Spinal cord (tissue), 10 donors: ENCODE results near the gene TLE3. TPM values are rescaled to one million over a fixed set of nuclear protein-coding genes. Genes with fewer than 3 reads are reported as not detected.
A peak's percentile ranks its signal among the peaks of the same experiment; 100 is the strongest.

Experiments
- DNase-seq, 6 donors: peaks; one replicate each; pipeline versions ENCODE4 v3.0.0 to v3.0.0-alpha.2; 2013 to 2015; ENCODE audit warnings: low spot score in 6 of 6, low read depth in 4 of 6
- H3K27ac ChIP-seq: one replicate; pipeline ENCODE4 v1.5.1; 2013; ENCODE audit warnings: low read depth, low read length, control low read depth
- H3K27me3 ChIP-seq: one replicate; pipeline ENCODE4 v1.6.1; 2013; ENCODE audit warnings: low read length; ENCODE audit not compliant: control insufficient read depth, insufficient read depth
- H3K36me3 ChIP-seq: one replicate; pipeline ENCODE4 v1.6.1; 2013; ENCODE audit warnings: low read length; ENCODE audit not compliant: control insufficient read depth, insufficient read depth
- H3K4me1 ChIP-seq: one replicate; pipeline ENCODE4 v1.6.1; 2013; ENCODE audit warnings: low read length; ENCODE audit not compliant: control insufficient read depth, insufficient read depth
- H3K4me3 ChIP-seq: one replicate; pipeline ENCODE4 v1.5.1; 2013; ENCODE audit warnings: low read depth, low read length, control low read depth
- H3K9me3 ChIP-seq: one replicate; pipeline ENCODE4 v1.6.1; 2013; ENCODE audit warnings: low read length; ENCODE audit not compliant: control insufficient read depth, insufficient read depth
- WGBS: methylation state at CpG from one replicate; pipeline ENCODE4 v1.1.5; 2013; ENCODE audit warnings: missing lambda C conversion rate; ENCODE audit not compliant: insufficient coverage; 5-methylcytosine and 5-hydroxymethylcytosine counted together
- polyA plus RNA-seq, 2 donors: library from polyadenylated mRNA; unstranded; fragments of 120-200 nt; gene quantifications; one replicate each; pipeline ENCODE4 v1.2.1, GENCODE V29; 2013; ENCODE audit not compliant: insufficient read length in 2 of 2
- total RNA-seq, 2 donors: library from RNA; depleted of rRNA in 1 of 2; stranded (reverse); fragments of 120-200 nt in 1 of 2; fragments of >200 nt in 1 of 2; gene quantifications; one replicate each; pipeline versions ENCODE4 v1.2.3 to v1.2.4, GENCODE V29; 2013 to 2014
- donor health status: healthy.

The TLE3 gene
- total and polyA plus RNA-seq, 4 donors, result 24.7 to 48.7 (median 38.2) TPM

DNA sequence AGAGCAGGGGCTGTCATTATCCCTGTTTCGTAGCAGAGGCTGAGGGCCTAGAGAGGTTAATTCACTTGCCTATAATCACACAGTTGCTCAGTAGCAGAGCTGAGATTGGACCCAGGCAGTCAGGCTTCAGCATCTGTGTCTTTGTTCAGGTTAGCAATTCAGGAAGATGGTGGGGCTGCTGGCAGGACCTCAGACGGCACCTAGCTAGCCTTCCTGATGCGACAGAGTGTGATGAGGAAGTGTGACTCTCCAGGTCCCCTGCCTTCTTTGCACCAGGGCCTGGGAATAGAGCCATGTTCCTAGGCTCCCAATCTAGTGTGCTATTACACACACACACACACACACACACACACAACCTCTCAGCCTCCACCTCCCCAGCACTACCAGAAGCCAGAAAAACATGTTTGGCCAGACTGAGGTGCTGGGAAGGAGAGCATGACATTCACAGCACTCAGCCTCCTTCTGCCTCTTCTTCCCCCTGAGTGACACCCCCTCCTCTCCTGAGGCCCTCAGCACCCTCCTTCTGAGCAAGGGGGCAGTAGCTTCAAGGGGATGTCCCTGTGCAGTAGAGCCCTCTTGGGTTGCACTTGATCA, 88.9 kb downstream of the TLE3 start:
- no peak overlapping the region for H3K27ac ChIP-seq
- WGBS, result 80% methylated on average over 1 of the region's 3 CpGs
- H3K4me1 ChIP-seq, result no peaks in the 10 kb centered on the region
- H3K36me3 ChIP-seq, result no peaks in the 10 kb centered on the region
- no peaks in the 10 kb centered on the region for H3K9me3 ChIP-seq
- H3K4me3 ChIP-seq, result no peak overlapping the region
- H3K27me3 ChIP-seq, result no peaks in the 10 kb centered on the region
- no peak for DNase-seq

- no peaks in the 10 kb centered on the region for H3K9me3 ChIP-seq
- H3K4me3 ChIP-seq, result no peak overlapping the region
- no peaks in the 10 kb centered on the region for H3K27me3 ChIP-seq
- DNase-seq, result no peak
- no peak overlapping the region for H3K27ac ChIP-seq
- no peaks in the 10 kb centered on the region for H3K36me3 ChIP-seq
- WGBS, result 69% methylated on average over 10 of the region's 12 CpGs
- no peaks in the 10 kb centered on the region for H3K4me1 ChIP-seq
These were observed 91.2 kb downstream of the TLE3 start for GRCh38 chr15:70006259-70007147.

GRCh38 chr15:70004826-70005225, 92.9 kb downstream of the TLE3 start:
- WGBS, result 96% methylated on average over 3 of the region's 3 CpGs
- Histone ChIP-seq H3K4me3 (no peak overlapping the region), H3K27me3 (no peaks in the 10 kb centered on the region), H3K9me3 (no peaks in the 10 kb centered on the region), H3K4me1 (no peaks in the 10 kb centered on the region), H3K36me3 (no peaks in the 10 kb centered on the region), H3K27ac (no peak overlapping the region)
- DNase-seq, result no peak

GRCh38 chr15:70002897-70003296, 94.8 kb downstream of the TLE3 start:
- no CpG with 5 or more reads among the region's 2 CpGs for WGBS
- no peaks in the 10 kb centered on the region for H3K36me3 ChIP-seq
- no peak overlapping the region for H3K4me3 ChIP-seq
- no peaks in the 10 kb centered on the region for H3K9me3 ChIP-seq
- peaks cover 2% of the 10 kb centered on the region for H3K27me3 ChIP-seq
- H3K27ac ChIP-seq, result no peak overlapping the region
- peaks cover 12% of the 10 kb centered on the region for H3K4me1 ChIP-seq
- DNase-seq, result no peak

DNA sequence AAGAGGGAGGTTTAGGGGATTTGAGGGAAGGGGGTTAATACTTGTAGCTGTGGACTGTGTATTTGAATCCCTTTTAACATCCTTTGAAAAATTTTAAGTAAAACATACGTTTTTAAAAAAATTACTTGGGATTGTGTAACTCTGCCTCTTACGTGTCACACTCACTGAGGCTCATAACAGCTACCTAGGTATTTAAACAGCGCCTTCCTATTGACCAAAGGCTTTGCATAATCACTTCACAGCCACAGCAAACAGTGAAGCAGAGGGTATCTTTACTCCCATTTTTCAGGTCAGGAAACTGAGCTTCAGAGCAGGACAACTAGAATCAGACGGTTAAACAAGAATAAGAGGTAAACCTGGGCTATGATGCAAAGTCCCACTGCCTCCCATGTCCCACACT, 95.9 kb downstream of the TLE3 start:
- Histone ChIP-seq H3K4me3 (no peak overlapping the region), H3K9me3 (no peaks in the 10 kb centered on the region), H3K36me3 (no peaks in the 10 kb centered on the region), H3K27me3 (peaks cover 2% of the 10 kb centered on the region), H3K27ac (no peak overlapping the region), H3K4me1 (peaks cover 18% of the 10 kb centered on the region)
- DNase-seq, result no peak
- 100% methylated on average over 1 of the region's 4 CpGs for WGBS

DNA sequence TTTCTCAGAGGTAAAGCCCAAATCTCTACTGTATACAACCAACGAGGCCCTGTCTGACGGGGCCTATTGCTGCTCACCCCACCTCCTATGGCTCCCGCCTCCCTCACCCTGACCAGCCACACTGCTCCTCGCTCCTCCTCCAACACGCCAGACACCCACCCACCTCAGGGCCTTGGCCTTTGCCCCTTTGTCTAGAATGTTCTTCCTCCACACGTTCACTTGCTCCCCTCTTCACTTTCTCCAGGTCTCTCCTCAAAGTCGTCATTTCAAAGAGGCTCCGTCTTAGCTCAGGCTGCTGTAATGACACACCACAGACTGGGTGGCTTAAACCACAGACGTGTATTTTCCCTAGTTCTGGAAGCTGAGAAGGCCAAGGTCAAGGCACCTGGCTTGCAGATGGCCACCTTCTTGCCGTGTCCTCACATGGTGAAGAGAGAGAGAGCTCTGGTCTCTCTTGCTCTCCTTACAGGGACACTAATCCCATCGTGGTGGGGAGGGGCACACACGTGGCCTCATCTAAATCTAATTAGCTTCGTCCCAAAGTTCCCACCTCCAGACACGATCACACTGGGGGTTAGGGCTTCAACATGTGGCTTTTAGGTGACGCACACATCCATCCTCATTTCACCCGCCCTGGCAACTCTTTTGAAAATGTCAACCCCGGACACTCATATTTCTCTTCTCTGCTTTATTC, 98.2 kb downstream of the TLE3 start:
- H3K27me3 ChIP-seq, result peaks cover 2% of the 10 kb centered on the region
- H3K27ac ChIP-seq, result no peak overlapping the region
- WGBS, result 85% methylated on average over 17 of the region's 17 CpGs
- peaks cover 21% of the 10 kb centered on the region for H3K4me1 ChIP-seq
- H3K36me3 ChIP-seq, result no peaks in the 10 kb centered on the region
- no peak overlapping the region for H3K4me3 ChIP-seq
- H3K9me3 ChIP-seq, result no peaks in the 10 kb centered on the region
- DNase-seq, result no peak

DNA sequence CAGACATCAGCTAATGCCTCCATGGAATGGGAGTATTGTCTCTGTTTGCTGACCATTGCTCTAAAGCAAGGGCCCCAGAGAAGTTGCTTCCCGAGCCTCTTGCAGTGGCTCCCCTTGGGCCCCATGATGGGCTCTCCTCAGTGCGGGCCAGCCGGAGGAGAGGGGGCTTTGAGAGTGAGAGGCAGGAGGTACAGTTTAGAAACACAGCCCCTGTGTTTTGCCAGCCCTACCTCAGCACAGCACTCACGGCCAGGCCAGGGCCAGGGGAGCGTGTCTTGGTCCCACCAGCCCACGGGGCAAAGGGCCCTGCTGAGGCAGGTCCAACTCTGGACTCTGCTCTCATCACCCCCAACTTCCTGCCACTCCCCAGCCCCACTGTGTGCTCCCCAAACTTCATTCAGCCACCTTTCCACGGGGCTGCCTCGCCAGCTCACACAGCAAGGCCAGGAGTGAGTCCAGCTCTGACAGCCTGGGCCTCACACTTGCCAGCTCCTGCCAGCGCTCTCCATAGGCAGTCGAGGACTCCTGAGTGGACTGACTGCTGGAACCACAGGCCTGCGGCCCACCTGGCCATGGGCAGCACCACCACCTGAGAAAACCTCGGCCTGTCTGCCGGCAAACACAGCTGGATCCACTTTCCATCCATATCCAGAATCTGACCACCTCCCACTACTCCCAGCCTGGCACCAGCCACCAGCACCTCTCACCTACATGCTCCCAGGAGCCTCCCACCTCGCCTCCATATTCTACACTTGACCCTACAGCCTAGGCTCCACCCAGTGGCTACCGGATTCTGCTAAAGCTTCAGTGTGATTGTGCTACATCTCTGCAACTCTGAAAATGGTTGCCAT, 99.0 kb downstream of the TLE3 start:
- Histone ChIP-seq H3K4me1 (peaks cover 21% of the 10 kb centered on the region), H3K9me3 (no peaks in the 10 kb centered on the region), H3K36me3 (no peaks in the 10 kb centered on the region), H3K27me3 (peaks cover 2% of the 10 kb centered on the region), H3K27ac (no peak overlapping the region), H3K4me3 (no peak overlapping the region)
- no peak for DNase-seq
- WGBS, result 79% methylated on average over 15 of the region's 15 CpGs

GRCh38 chr15:69997813-69998212, 99.9 kb downstream of the TLE3 start:
- Histone ChIP-seq H3K36me3 (no peaks in the 10 kb centered on the region), H3K4me3 (no peak overlapping the region), H3K27ac (no peak overlapping the region), H3K4me1 (peaks cover 21% of the 10 kb centered on the region), H3K9me3 (no peaks in the 10 kb centered on the region), H3K27me3 (peaks cover 2% of the 10 kb centered on the region)
- 50% methylated on average over 2 of the region's 2 CpGs for WGBS
- DNase-seq, result peak; percentile 38 to 91 (median 68)
